GM18907 (cell line): ENCODE data around the gene RBM44.
"Not testable (repeated sequence)": the region's sequence is repeated elsewhere in the genome, so short reads cannot be mapped to it uniquely, and the experiment has no call there.

Experiments
- ATAC-seq: cut with Tn5 transposase; IDR thresholded peaks from one replicate; pipeline ENCODE4 v1.9.1; 2021; ENCODE audit warnings: mild to moderate bottlenecking, moderate library complexity; ENCODE audit not compliant: unreplicated experiment

The RBM44 gene

DNA sequence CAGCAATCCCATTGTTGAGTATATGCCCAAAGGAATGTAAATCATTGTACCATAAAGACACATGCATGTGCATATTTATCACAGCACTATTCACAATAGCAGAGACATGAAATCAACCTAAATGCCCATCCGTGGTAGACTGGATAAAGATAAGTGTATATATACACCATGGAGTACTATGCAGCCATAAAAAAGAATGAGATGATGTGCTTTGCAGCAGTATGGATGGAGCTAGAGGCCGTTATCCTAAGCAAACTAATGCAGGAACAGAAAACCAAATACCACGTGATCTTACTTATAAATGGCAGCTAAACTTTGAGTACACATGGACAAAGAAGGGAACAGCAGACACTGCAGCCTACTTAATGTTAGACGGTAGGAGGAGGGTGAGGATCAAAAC lies 42.5 kb downstream of the RBM44 start:
- ATAC-seq, result no peak

DNA sequence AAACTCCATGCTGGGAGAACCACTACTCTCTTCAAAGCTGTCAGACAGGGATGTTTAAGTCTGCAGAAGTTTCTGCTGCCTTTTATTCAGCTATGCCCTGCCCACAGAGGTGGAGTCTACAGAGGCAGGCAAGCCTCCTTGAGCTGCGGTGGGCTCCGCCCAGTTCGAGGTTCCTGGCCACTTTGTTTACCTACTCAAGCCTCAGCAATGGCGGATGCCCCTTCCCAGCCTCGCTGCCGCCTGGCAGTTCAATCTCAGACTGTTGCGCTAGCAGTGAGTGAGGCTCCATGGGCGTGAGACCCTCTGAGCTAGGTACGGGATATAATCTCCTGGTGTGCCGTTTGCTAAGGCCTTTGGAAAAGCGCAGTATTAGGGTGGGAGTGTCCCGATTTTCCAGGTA lies 50.4 kb downstream of the RBM44 start:
- ATAC-seq, result not testable (repeated sequence)

DNA sequence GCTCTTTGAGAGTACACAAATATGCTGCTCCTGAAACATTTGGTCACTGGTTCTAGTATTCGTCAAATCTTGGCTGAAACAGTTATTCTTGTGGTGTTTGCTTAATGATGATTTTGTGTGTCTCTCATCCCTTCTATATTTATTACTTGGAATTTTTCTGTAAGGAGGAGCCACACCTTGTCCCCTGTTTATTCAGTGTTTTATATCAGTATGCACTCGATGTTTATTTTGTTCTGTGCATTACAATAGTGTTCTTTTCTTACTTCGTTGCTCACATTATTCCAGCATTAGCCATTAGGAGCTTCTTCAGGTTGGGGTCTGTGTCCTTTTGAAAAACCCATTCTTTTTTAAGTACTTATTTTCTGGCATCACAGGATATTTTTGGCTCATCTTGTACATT lies 55.7 kb downstream of the RBM44 start:
- no peak for ATAC-seq

DNA sequence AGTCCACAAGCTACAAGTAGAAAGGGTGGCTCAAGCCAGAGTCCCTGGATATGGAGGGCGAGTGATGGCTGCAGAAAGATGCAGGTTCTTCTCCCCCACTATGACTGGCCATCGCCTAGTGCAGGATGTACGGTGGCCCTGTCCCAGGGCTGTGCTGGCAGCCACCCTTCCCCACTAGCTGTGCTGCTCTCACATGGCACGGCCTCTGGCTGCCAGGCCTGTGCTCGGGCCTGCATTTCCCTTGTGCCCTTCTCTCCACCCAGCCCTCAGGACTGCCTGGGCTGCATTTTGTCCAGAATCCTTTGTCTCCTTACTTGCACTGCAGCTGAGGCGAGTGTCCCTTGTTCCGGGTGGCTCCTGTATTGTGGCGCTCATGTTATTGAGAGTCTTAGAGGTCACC lies 59.2 kb downstream of the RBM44 start:
- no peak for ATAC-seq

DNA sequence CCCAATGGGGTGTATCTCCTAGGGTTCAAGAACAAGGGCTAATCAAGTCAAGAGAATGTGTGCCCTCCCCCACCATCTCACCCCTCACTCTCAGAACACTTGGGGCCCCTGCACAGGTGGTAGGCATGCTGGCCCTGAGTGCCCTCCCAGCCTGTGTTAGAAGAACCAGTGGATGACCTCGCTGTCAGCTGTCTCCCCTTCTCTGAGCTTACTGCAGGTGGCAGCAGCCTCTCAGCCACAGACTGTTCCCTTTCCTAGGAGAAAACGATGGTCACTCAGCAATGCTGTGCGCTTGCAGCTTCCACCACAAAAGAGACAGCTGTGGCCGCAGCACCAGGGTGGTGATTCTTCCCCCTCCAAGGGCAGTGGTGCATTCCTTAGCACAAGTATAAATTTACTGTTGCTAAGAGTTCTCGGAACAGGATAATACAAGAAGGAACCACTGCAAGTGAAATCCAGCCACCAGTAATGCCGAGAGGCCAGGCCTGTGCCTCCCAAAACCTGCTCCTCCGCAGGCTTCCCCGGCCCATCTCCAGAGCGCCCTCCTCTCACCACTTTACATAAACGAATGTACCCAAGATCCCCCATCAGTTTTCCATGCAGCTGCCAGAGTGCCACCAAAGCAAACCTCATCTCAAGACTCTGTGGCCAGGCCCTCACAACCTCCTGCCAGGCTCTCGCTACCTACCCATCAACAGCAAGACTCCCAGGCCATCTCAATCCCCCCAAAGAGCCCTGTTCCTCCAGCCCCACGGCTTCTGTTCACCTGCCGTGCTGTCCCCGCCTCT lies 59.9 kb downstream of the RBM44 start:
- ATAC-seq, result no peak

DNA sequence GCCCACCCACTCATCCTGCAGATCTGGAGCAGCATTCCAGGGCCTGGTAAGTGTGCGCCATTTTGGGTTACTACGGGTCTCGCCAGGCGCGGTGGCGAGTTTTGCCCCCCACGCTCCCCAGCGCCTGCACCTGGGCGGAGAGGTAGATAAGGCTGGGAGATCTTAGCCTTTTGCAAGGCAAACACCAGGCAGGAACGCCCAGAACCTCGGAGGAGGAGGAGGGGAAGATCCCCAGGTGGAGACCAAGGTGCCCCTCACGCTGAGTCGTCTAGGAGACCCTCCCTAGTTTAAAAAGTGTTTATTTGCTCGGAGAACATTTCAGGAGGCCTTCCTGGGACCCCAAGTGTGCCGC lies 60.5 kb downstream of the RBM44 start:
- ATAC-seq, result no peak

DNA sequence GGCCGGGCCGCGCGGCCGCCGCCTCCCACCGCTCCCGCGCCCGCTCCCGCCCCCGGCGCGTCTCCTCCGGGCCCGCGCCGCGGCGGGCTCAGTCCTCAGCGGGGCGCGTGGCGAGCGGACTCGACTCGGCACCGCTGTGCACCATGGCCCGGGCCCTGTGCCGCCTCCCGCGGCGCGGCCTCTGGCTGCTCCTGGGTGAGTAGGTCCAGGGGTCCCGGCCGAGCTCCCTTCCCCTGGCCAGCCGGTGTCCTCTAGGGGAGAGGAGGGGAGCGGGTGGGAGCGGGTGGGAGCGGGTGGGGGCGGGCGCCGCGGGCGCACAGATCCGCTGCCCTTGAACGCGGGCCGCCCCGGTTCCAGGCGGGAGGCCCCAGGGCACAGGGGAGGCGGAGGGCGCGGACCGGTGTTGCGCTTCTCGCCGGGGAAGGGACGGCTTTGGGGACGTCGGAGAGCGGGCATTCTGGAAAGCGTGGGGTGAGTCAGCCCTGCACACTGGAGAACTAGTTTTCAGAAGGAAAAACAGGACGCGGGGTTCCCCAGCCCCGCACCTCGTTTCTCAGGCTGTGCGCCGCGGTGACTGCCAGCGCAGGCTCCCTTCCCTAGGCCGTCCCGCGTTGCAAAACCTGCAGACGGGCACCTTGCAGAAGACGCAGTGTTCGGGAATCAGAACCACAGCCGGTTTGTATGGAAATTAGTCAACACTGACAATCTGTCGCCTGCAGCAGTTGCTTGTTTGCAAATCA lies 61.1 kb downstream of the RBM44 start, which contains the start of gene RAMP1:
Gene RAMP1 (plus strand): TSS at position 91 of the 740 bp plus-strand sequence. CDS start 53 bp downstream, at position 144.
- no peak for ATAC-seq

DNA sequence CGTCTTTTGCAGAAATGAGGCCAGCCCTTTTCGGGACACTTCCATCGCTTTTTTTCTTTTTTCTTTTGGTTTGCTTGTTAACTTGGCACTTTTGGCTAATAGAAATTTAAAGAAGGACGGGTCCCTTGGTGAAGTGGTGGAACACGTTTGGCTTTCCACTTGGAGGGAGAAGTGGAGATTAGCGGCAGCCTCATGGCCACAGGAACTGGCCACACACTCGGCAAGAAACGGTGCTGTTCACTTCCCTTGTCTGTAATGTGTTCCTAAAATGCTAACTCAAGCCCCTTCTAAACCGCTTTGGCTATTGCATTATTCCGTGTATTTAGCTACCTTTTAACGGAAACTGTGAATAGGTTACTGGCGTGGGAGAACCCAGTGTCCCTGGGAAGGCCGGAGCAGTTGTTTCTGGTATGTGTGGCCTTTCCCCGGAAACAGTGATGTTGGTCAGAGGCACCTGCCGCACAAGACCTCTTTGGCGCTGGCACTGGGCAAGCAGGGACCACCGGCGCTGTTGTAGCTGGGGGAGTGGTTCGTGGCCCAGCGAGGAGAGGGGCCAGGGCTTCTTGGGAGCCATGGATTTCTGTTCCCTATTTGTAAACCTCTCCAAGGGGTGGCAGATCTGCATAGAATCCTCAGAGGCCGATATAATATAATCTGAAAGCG lies 61.8 kb downstream of the RBM44 start:
- ATAC-seq, result no peak

DNA sequence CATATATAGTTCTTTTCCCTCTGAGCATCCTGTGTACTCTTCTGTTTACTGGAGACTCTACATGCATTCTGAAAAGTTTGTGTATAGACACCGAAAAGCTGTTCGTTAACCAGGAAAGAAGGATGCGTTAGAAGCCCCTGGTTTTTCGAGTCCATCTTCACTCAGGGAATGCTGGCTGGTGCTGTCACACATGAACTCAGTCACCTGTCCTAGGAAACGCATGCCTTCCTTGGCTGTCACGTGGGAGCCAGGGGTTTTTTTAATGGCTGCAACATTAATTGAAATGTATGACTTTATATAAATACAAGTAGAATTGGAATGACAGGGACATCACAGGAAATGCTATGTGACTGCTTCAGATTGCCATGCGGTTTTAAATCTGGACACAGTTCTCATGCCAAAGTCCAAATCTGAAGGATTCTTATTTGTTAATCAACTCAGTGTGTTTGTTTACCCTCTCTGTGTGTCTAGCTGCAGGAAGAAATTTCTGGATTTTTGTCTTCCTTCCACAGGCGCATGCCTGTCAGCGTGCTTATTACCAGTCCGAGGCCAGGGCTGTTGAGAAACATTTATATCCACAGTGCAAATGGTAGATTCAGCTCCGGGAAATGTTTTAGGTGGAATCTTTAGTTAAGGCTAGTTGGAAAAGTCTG lies 63.4 kb downstream of the RBM44 start:
- no peak for ATAC-seq

DNA sequence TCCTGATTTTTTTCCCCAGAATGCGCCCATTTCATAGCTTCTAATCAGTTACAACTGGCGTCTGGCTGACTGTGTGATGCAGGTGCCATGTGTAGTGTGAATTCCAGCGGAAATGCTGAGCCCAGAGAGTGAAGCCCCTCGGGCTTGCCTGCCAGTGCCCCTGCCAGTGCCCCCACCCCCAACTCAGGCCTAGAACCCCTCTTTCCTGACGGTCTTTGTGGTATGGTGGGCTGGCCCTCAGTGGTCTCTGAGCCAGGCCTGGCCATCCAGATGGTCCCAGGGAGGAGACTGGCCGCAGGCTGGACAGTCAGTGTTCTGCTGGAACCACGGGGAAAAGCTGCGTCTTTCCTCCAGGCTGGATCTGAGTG lies 63.9 kb downstream of the RBM44 start:
- ATAC-seq, result no peak

DNA sequence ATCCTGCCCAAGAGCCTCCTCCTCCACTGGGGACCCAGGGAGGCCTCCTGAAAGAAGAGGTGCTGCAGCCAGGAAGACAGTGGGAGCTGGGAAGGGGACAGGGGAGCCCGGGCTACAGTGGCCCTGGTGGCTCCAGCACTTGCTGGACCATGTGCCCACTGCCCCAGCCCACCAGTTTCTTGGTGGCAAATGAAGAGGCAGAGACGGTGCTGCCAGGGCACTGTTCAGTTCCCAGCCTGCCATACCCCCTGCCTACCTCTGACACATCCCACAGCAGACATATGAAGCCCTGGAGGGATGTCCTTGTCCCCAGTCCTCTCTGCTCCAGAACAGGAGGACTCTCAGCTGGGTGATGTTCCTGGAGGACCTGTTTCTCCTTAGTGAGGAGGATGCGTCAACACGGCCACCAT lies 64.5 kb downstream of the RBM44 start:
- ATAC-seq, result no peak

DNA sequence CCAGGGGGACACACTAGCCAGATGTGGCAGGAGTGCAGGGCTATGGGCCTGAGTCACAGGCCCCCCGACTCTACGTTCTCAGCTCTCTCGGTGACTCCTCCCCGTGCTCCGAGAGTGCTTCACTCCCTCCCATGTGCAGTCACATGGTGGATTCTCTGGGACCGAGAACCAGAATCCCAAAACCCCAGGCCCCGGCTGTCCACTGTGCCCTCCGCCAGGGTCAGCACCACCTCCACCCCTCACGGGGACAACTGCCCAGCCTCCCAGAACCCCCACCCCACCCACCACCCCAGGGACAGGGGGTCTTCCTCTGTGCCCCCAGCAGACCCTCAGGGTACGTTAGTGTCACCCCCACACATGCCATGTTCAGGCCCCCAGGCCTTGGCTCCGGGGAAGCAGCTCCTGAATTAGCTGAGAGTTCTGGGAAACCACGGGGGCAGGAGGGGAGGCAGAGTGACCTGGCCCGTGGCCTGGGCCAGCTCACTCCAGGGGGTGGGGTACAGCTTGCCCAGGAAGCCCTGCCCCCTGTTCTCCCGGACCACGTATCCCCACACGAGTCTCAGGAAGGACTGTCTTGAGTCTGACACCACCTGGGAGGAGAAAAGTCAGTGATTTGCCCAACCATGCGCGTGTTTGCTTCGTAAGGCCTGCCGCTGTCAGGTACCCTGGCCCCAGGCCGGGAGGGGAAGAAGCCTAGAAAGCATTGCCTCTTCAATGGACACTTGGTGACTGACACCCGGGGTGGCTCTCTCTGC lies 65.3 kb downstream of the RBM44 start:
- no peak for ATAC-seq

DNA sequence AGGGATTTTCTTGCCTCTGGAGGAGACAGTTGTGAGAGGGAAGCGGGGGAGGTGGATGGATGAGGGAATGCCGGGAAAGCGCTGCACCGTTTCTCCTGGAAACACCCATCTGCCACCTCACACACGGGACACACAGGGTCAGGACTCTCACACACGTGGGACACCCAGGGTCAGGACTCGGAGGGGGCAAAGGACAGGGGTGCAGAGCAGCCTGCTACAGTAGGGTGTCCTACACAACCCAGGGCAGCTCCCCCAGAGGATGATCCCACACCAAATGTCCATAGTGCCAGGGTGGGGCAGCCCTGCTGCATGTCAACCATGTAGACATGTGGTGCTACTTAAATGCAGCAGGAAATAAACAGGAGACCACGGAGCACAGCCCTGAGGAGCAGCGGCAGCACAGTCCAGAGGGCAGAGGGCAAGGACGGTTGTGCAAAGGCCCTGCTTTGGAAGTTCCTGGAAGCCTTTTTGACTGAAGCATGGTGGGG lies 65.9 kb downstream of the RBM44 start:
- no peak for ATAC-seq

DNA sequence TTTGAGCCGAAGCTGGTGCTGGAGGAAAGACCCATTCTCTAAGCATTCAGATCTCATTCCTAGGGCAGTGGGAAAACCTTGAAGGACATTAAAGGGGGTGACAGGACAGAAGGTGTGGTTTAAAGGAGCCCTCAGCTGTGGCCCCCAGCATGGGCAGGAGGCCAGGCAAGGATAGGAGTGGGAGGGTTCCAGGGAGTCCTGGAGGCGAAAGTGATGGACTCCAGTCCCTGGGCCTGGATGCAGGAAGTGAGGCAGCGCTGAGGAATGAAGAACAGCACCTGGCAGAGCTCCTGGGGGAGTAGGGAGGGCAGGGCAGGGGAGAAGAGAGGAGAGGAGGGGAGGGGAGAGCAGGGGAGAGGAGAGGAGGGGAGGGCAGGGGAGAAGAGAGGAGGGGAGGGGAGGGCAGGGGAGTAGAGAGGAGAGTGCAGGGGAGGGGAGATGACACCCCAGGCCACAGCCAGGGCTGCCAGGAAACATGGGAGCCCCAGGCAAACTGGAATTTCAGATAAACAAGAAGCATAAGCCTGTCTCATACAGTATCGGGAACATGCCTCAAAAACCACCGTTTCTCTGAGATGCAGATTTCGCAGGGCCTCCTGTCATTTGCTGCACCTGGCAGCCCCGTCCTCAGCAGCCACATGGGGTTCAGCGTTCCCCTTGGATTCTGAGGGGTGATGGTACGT lies 66.5 kb downstream of the RBM44 start:
- no peak for ATAC-seq

DNA sequence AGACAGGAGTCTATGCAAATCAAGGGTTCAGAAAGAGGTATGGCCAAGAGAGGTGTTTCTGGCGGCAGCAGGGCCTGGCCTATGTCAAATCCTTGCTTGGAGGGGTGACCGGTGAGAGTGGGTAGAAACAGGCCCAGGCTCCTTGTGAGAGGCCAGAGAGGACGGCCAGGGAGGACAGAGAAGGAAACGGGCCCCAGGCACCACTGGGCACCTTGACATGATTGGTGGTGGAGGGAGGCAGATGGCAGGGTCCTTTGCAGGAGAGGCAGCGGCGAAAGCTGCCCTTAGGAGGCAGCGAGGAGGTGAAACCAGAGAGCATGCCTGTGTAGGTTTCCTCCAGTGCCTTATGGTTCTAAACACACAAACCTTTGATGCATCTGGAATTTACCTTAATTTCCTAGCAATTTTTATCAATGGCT lies 67.1 kb downstream of the RBM44 start:
- ATAC-seq, result no peak

DNA sequence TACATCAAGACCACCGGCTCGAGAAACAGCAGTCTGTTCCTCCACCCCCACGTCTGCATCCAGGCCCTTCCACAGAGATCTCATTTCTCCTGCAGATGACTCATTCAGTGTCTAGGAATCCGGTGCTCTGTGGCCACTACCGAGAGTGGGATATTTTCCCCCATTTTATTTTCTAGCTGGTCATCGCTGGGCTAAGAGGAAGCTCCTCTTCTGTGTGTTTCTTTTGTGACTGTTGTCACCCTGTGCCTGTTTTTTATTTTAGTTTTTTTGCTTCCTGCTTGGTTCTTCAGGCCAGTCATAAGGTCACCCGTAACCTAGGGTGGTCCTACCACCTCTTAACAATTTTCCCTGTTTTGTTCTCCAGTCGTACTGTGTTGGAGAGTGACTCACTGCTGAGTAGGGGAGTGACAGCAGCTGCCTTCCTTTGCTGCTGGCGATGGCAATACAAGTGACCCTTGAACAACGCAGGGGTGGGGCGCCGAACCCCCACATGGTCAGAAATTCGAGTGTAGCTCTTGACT lies 67.6 kb downstream of the RBM44 start:
- no peak for ATAC-seq

DNA sequence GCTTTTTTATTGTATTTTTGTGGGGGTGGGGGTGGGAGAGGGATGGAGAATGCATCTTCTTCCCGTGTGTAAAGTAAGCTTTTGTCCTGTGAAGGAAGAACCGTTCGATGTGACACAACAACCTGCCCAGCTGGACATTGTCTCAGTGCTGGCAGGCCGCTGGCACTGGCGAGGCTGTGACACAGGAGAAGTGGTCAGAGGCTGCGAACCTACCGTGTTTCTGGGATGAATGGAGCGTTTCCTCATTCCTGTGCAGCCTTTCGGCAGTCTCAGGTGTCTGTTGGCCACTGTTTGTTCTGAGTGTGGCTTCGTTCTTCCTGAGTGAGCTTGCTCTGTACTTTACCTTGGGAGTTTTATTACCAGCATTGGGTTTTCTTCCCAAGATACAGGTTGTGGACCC lies 68.9 kb downstream of the RBM44 start:
- no peak for ATAC-seq

DNA sequence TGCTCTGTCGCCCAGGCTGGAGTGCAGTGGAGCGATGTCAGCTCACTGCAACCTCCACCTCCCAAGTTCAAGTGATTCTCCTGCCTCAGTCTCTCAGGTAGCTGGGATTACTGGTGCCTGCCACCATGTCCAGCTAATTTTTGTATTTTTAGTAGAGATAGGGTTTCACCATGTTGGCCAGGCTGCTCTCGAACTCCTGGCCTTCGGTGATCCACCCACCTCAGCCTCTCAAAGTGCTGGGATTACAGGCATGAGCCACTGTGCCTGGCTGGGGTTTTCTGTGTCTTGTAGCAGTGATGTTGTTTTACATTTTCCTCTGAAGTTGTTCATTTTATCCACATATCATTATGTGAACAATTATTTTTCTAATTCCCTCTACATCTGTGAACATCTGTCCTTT lies 69.5 kb downstream of the RBM44 start:
- ATAC-seq, result not testable (repeated sequence)

DNA sequence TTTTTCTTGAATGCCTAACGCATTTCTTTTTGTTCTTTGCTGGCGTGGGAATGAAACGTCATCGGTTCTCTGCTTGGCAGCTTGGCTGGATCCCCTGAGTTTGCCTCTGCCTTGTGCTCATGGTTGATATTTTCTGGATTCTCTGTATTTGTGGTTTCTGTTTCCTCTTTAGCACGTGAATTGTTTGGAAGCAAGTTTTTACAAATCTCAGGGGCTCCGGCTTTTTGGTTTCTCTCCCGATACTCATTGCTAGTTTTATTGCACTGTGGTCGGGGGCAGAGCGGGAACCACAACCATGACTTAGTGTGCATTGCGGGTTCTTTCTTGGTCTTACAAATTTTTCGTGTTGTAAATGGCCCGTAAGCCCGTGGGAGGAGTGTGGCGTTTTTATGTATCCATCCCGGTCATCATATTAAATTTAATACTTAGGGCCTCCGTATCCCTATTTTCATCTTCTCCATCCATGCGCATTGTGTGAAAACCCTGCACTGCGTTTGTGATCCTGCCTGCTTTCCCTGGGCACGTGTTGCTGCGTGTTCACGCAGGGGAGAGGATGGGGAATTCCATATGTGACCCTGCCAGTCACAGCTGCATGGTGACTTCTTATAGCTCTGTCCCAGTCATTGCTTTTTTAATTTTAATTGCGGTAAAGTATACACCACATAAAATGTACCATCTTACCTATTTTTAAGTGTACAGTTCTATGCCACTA lies 70.2 kb downstream of the RBM44 start:
- no peak for ATAC-seq
